ENCODE measurements around the gene DTNB.

DNA sequence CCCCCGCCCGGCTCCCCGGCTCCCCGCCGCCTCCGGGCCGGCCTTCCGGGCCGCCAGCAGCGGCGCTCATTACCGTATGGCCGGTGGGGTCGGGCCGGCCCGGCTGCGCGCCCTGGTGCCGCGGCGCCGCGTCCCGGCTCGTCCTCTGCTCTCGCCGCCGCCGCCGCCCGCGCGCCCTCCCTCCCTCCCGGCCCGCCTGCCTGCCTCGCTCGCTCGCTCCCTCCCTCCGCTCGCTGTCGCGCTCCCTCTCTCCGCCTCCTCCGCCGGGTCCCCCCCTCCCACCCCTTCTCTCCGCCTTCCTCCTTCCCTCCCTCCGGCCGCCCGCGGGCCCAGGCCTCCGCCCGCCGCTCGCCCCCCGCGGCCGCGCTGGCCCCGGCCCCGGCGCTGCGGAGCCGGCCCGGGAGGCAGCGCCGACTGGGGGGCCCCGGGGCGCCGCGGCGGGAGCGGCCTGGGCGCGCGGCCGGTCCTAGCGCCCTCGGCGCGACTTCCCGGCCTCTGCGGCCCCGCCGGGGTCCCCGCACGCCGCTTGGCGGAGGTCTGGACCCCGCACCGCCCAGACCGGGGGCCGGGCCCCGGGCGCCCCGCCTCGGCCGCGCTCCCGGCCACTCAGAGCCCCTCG is 331.5 kb downstream of the DTNB start, which contains the start of gene DNMT3A:
- TF ChIP-seq, protein P1, sequence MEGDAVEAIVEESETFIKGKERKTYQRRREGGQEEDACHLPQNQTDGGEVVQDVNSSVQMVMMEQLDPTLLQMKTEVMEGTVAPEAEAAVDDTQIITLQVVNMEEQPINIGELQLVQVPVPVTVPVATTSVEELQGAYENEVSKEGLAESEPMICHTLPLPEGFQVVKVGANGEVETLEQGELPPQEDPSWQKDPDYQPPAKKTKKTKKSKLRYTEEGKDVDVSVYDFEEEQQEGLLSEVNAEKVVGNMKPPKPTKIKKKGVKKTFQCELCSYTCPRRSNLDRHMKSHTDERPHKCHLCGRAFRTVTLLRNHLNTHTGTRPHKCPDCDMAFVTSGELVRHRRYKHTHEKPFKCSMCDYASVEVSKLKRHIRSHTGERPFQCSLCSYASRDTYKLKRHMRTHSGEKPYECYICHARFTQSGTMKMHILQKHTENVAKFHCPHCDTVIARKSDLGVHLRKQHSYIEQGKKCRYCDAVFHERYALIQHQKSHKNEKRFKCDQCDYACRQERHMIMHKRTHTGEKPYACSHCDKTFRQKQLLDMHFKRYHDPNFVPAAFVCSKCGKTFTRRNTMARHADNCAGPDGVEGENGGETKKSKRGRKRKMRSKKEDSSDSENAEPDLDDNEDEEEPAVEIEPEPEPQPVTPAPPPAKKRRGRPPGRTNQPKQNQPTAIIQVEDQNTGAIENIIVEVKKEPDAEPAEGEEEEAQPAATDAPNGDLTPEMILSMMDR (conservative IDR thresholded peaks at IDR 0.05 in 1 of 2, IDR thresholded peaks at IDR 0.05 in 1 of 2; ENCODE audit: low read depth in 1 of 2, low read length in 2 of 2): no peak
- TF ChIP-seq EZH2 (IDR thresholded peaks at IDR 0.05; ENCODE audit: low read length, missing control alignments): no peak

All from fibroblast of lung (primary cell).